Liver (tissue), 3 donors: ENCODE results near the gene TSPAN18.

Experiments used
- CTCF ChIP-seq: fragments of 150-350 bp; IDR thresholded peaks from 2 replicates; pipeline ENCODE4 v1.5.1; 2017; ENCODE audit warnings: improper control_type of control experiment, low read depth, low read length; ENCODE audit not compliant: missing input control
- FOXA1 ChIP-seq: IDR thresholded peaks from 2 replicates; pipeline ENCODE4 v1.6.1; 2016; ENCODE audit warnings: antibody characterized with exemption
- GABPA ChIP-seq, 2 donors: IDR thresholded peaks in 1 of 2; conservative IDR thresholded peaks in 1 of 2; 2 replicates each; pipeline ENCODE4 v1.6.1; 2016; ENCODE audit warnings: antibody characterized with exemption in 2 of 2, mild to moderate bottlenecking in 1 of 2, moderate library complexity in 1 of 2
- JUND ChIP-seq, 2 donors: IDR thresholded peaks; 2 replicates each; pipeline ENCODE4 v1.6.1; 2016; ENCODE audit warnings: antibody characterized with exemption in 2 of 2
- MAX ChIP-seq: IDR thresholded peaks from 2 replicates; pipeline ENCODE4 v1.6.1; 2016; ENCODE audit warnings: antibody characterized with exemption
- REST ChIP-seq: IDR thresholded peaks from 2 replicates; pipeline ENCODE4 v1.6.1; 2016; ENCODE audit warnings: antibody characterized with exemption, mild to moderate bottlenecking
- SP1 ChIP-seq: IDR thresholded peaks from 2 replicates; pipeline ENCODE4 v1.6.1; 2018; ENCODE audit warnings: antibody characterized with exemption, mild to moderate bottlenecking
- TAF1 ChIP-seq: conservative IDR thresholded peaks from 2 replicates; pipeline ENCODE4 v1.6.1; 2016; ENCODE audit warnings: antibody characterized with exemption, mild to moderate bottlenecking
- YY1 ChIP-seq: IDR thresholded peaks from 2 replicates; pipeline ENCODE4 v1.6.1; 2016; ENCODE audit warnings: antibody characterized with exemption, mild to moderate bottlenecking
- ZBTB33 ChIP-seq: IDR thresholded peaks from 2 replicates; pipeline ENCODE4 v1.6.1; 2016; ENCODE audit warnings: antibody characterized with exemption
- donor health status: healthy.
- donor health status: healthy.

GRCh38 chr11:44849424-44849823 lies 122.7 kb downstream of the TSPAN18 start:
- TF ChIP-seq CTCF (no peak), TAF1 (no peak), MAX (no peak), YY1 (no peak), ZBTB33 (no peak), GABPA (IDR thresholded peaks at IDR 0.05 in 1 of 2, conservative IDR thresholded peaks at IDR 0.05 in 1 of 2) (no peak), REST (no peak), FOXA1 (no peak), SP1 (no peak), JUND (IDR thresholded peaks at IDR 0.05) (no peak)
